Amniotic epithelial cell (primary cell): ENCODE results near the gene TNFRSF18.
A peak's percentile ranks its signal among the peaks of the same experiment; 100 is the strongest.
"Not testable (repeated sequence)": the region's sequence is repeated elsewhere in the genome, so short reads cannot be mapped to it uniquely, and the experiment has no call there.

Source experiments
- DNase-seq: peaks from one replicate; pipeline ENCODE4 v3.0.0-alpha.2; 2010; ENCODE audit warnings: low read depth

The TNFRSF18 gene

GRCh38 chr1:1206376-1206965 lies at the start of gene TNFRSF18:
TNFRSF18 (minus strand) TSS chr1:1206592; CDS start chr1:1206571, 21 bp downstream.
- no peak for DNase-seq

- DNase-seq: no peak
Measured at GRCh38 chr1:1255611-1256010, 49.2 kb upstream of the TNFRSF18 start.

- peak; percentile 12 for DNase-seq
Measured at GRCh38 chr1:1255078-1255477, 48.7 kb upstream of the TNFRSF18 start.

GRCh38 chr1:1254667-1254998 lies 48.2 kb upstream of the TNFRSF18 start:
- peak; percentile 86 for DNase-seq

GRCh38 chr1:1253972-1254666 lies 47.7 kb upstream of the TNFRSF18 start:
- DNase-seq: no peak

- DNase-seq: no peak
Measured at GRCh38 chr1:1253314-1253713, 46.9 kb upstream of the TNFRSF18 start.

- no peak for DNase-seq
Measured at GRCh38 chr1:1250786-1251284, 44.4 kb upstream of the TNFRSF18 start.

- DNase-seq: not testable (repeated sequence)
Measured at GRCh38 chr1:1248009-1248913, 41.9 kb upstream of the TNFRSF18 start.

GRCh38 chr1:1247341-1247913 lies 41.0 kb upstream of the TNFRSF18 start:
- no peak for DNase-seq

GRCh38 chr1:1246577-1247340 lies 40.4 kb upstream of the TNFRSF18 start, which contains the start of gene C1QTNF12:
C1QTNF12 (minus strand) TSS chr1:1246722; CDS start chr1:1246690, 32 bp downstream.
- DNase-seq: no peak

GRCh38 chr1:1245817-1246576 lies 39.6 kb upstream of the TNFRSF18 start:
- DNase-seq: no peak

GRCh38 chr1:1245178-1245816 lies 38.9 kb upstream of the TNFRSF18 start:
- no peak for DNase-seq

- DNase-seq: no peak
Measured at GRCh38 chr1:1244192-1244811, 37.9 kb upstream of the TNFRSF18 start.

- DNase-seq: no peak
Measured at GRCh38 chr1:1243807-1244191, 37.4 kb upstream of the TNFRSF18 start.

GRCh38 chr1:1243266-1243660 lies 36.9 kb upstream of the TNFRSF18 start:
- DNase-seq: no peak

GRCh38 chr1:1242461-1243265 lies 36.3 kb upstream of the TNFRSF18 start:
- DNase-seq: no peak

- DNase-seq: no peak
Measured at GRCh38 chr1:1241588-1242219, 35.3 kb upstream of the TNFRSF18 start.

GRCh38 chr1:1240822-1241587 lies 34.6 kb upstream of the TNFRSF18 start:
- DNase-seq: peak; percentile 21
